Parathyroid adenoma (tissue), 2 donors: ENCODE measurements around the gene ZBTB46.

ENCODE experiments used
- H2AFZ ChIP-seq: fragments of 300-600 bp; sonication (generic); one replicate; pipeline ENCODE4 v1.7.0; 2017; ENCODE audit warnings: antibody characterized with exemption, mild to moderate bottlenecking
- H3K27ac ChIP-seq: fragments of 300-600 bp; sonication (generic); one replicate; pipeline ENCODE4 v1.7.0; 2017
- H3K27me3 ChIP-seq: fragments of 300-600 bp; sonication (generic); one replicate; pipeline ENCODE4 v1.7.0; 2017; ENCODE audit warnings: low read length; ENCODE audit not compliant: control insufficient read depth, insufficient read depth
- H3K36me3 ChIP-seq: fragments of 300-600 bp; sonication (generic); one replicate; pipeline ENCODE4 v1.7.0; 2017; ENCODE audit warnings: low read length; ENCODE audit not compliant: control insufficient read depth, insufficient read depth
- H3K4me1 ChIP-seq: fragments of 300-600 bp; sonication (generic); one replicate; pipeline ENCODE4 v1.7.0; 2017; ENCODE audit warnings: control low read depth
- H3K4me2 ChIP-seq: fragments of 300-600 bp; sonication (generic); one replicate; pipeline ENCODE4 v1.7.0; 2017; ENCODE audit warnings: low read length
- H3K4me3 ChIP-seq: fragments of 300-600 bp; sonication (generic); one replicate; pipeline ENCODE4 v1.7.0; 2017; ENCODE audit warnings: low read depth, low read length
- H3K79me2 ChIP-seq: fragments of 300-600 bp; sonication (generic); one replicate; pipeline ENCODE4 v1.7.0; 2017; ENCODE audit warnings: control low read depth
- H3K9ac ChIP-seq: fragments of 300-600 bp; sonication (generic); one replicate; pipeline ENCODE4 v1.7.0; 2017; ENCODE audit warnings: mild to moderate bottlenecking
- H3K9me3 ChIP-seq: fragments of 300-600 bp; sonication (generic); one replicate; pipeline ENCODE4 v1.7.0; 2017; ENCODE audit warnings: low read length; ENCODE audit not compliant: control insufficient read depth
- CTCF ChIP-seq: fragments of 300-600 bp; sonication (generic); IDR thresholded peaks from one replicate; pipeline ENCODE4 v1.7.0; 2017; ENCODE audit warnings: antibody characterized with exemption, mild to moderate bottlenecking
- donor health status: primary hyperparathyroidism.

ZBTB46 gene

GRCh38 chr20:63697357-63697867, 133.7 kb downstream of the ZBTB46 start:
- H3K36me3 ChIP-seq = no peaks in the 10 kb centered on the region
- no peaks in the 10 kb centered on the region for H3K4me1 ChIP-seq
- peaks cover 35% of the 10 kb centered on the region for H3K79me2 ChIP-seq
- H3K4me3 ChIP-seq = no peak overlapping the region
- H3K27ac ChIP-seq = no peak overlapping the region
- H3K9me3 ChIP-seq = no peaks in the 10 kb centered on the region
- no peak for TF ChIP-seq CTCF
- H3K27me3 ChIP-seq = no peaks in the 10 kb centered on the region
- no peak overlapping the region for H3K9ac ChIP-seq
- H3K4me2 ChIP-seq = peak overlapping the region; percentile 52
- H2AFZ ChIP-seq = no peak overlapping the region

GRCh38 chr20:63696628-63697356, 134.3 kb downstream of the ZBTB46 start, which contains the start of gene TNFRSF6B:
TNFRSF6B (plus strand) TSS chr20:63696652; CDS start chr20:63696768, 116 bp downstream.
- Histone ChIP-seq H3K9me3 (no peaks in the 10 kb centered on the region), H2AFZ (no peak within 1 kb of the TSS), H3K27ac (no peak within 1 kb of the TSS), H3K9ac (no peak within 1 kb of the TSS), H3K36me3 (no peaks in the 10 kb centered on the region), H3K79me2 (peaks cover 29% of the 10 kb centered on the region), H3K4me2 (peak within 1 kb of the TSS; percentile 52), H3K4me1 (no peaks in the 10 kb centered on the region), H3K27me3 (no peaks in the 10 kb centered on the region), H3K4me3 (no peak within 1 kb of the TSS)
- no peak for TF ChIP-seq CTCF

GRCh38 chr20:63696306-63696627, 134.8 kb downstream of the ZBTB46 start:
- no peak overlapping the region for H3K9ac ChIP-seq
- no peaks in the 10 kb centered on the region for H3K4me1 ChIP-seq
- no peak for TF ChIP-seq CTCF
- peak overlapping the region; percentile 52 for H3K4me2 ChIP-seq
- no peak overlapping the region for H3K4me3 ChIP-seq
- H3K9me3 ChIP-seq = no peaks in the 10 kb centered on the region
- peaks cover 27% of the 10 kb centered on the region for H3K79me2 ChIP-seq
- H2AFZ ChIP-seq = no peak overlapping the region
- H3K27me3 ChIP-seq = no peaks in the 10 kb centered on the region
- H3K36me3 ChIP-seq = no peaks in the 10 kb centered on the region
- H3K27ac ChIP-seq = no peak overlapping the region

- Histone ChIP-seq H3K27me3 (no peaks in the 10 kb centered on the region), H3K9ac (no peak overlapping the region), H3K36me3 (no peaks in the 10 kb centered on the region), H2AFZ (no peak overlapping the region), H3K4me3 (no peak overlapping the region), H3K9me3 (no peaks in the 10 kb centered on the region), H3K4me1 (no peaks in the 10 kb centered on the region), H3K4me2 (no peak overlapping the region), H3K27ac (no peak overlapping the region), H3K79me2 (peaks cover 22% of the 10 kb centered on the region)
- TF ChIP-seq CTCF = no peak
Observed at GRCh38 chr20:63695424-63696305, 135.4 kb downstream of the ZBTB46 start.
